ENCODE data around the gene AGBL1. TPM values are rescaled to one million over a fixed set of nuclear protein-coding genes. Genes with fewer than 3 reads are reported as not detected.

Gene AGBL1
- total and polyA plus RNA-seq, 7 donors = 0.96 to 34.8 (median 6.6) TPM

- no peaks in the 10 kb centered on the region for H3K27me3 ChIP-seq (ENCODE audit: insufficient read depth in 3 of 3, low read length in 2 of 3)
- H3K27ac ChIP-seq = no peak overlapping the region
- H3K36me3 ChIP-seq (ENCODE audit: insufficient read depth in 1 of 2, low read depth in 1 of 2) = no peaks in the 10 kb centered on the region
- no peak for DNase-seq
- TF ChIP-seq CTCF (IDR thresholded peaks at IDR 0.05) = no peak
- WGBS, 3 donors = 30 to 46% (median 31%) methylated on average over 1 of the region's 1 CpG
- H3K4me1 ChIP-seq = peaks cover 3% of the 10 kb centered on the region
- peak; percentile 46 to 91 (median 69) for ATAC-seq
- no peaks in the 10 kb centered on the region for H3K9me3 ChIP-seq
- intact Hi-C loops (cut with DNase I) = no loop called here
- no peak overlapping the region for H3K4me3 ChIP-seq
Observed at GRCh38 chr15:86711476-86711875, 631.8 kb downstream of the AGBL1 start.

GRCh38 chr15:86714241-86714640 lies 634.6 kb downstream of the AGBL1 start:
- no peak for TF ChIP-seq CTCF (IDR thresholded peaks at IDR 0.05)
- no peaks in the 10 kb centered on the region for H3K36me3 ChIP-seq (ENCODE audit: insufficient read depth in 1 of 2, low read depth in 1 of 2)
- intact Hi-C loops (cut with DNase I) = no loop called here
- DNase-seq (no peak), ATAC-seq (no peak)
- H3K27ac ChIP-seq = no peak overlapping the region
- no peaks in the 10 kb centered on the region for H3K27me3 ChIP-seq (ENCODE audit: insufficient read depth in 3 of 3, low read length in 2 of 3)
- H3K9me3 ChIP-seq = no peaks in the 10 kb centered on the region
- H3K4me1 ChIP-seq = peaks cover 3% of the 10 kb centered on the region
- H3K4me3 ChIP-seq = no peak overlapping the region
- WGBS, 3 donors = 25 to 40% (median 28%) methylated on average over 1 of the region's 1 CpG

- ATAC-seq = peak in 1 of 4 donors; percentile 50
- intact Hi-C loops (cut with DNase I) = loop anchor here in 1 of 2 donors (10.0 kb wide), 1 partner anchor 59 kb away; no protein-coding TSS in a partner anchor
Observed at GRCh38 chr15:86725628-86726027, 646.0 kb downstream of the AGBL1 start.

GRCh38 chr15:86735247-86736040 lies 655.8 kb downstream of the AGBL1 start:
- DNase-seq = no peak
- H3K9me3 ChIP-seq = no peaks in the 10 kb centered on the region
- H3K27me3 ChIP-seq (ENCODE audit: insufficient read depth in 3 of 3, low read length in 2 of 3) = no peaks in the 10 kb centered on the region
- intact Hi-C loops (cut with DNase I) = no loop called here
- ATAC-seq = no peak
- H3K4me3 ChIP-seq = no peak overlapping the region
- no peaks in the 10 kb centered on the region for H3K4me1 ChIP-seq
- no peak overlapping the region for H3K27ac ChIP-seq
- no peaks in the 10 kb centered on the region for H3K36me3 ChIP-seq (ENCODE audit: insufficient read depth in 1 of 2, low read depth in 1 of 2)
- WGBS, 3 donors = 76 to 85% (median 80%) methylated on average over 5 of the region's 5 CpGs
- no peak for TF ChIP-seq CTCF (IDR thresholded peaks at IDR 0.05)

More at GRCh38 chr15:86725628-86726027, 646.0 kb downstream of the AGBL1 start:
- TF ChIP-seq CTCF (IDR thresholded peaks at IDR 0.05) = no peak
- DNase-seq = no peak
- Histone ChIP-seq H3K4me1 (no peaks in the 10 kb centered on the region), H3K27me3 (ENCODE audit: insufficient read depth in 3 of 3, low read length in 2 of 3) (no peaks in the 10 kb centered on the region), H3K27ac (no peak overlapping the region), H3K4me3 (no peak overlapping the region), H3K9me3 (no peaks in the 10 kb centered on the region), H3K36me3 (ENCODE audit: insufficient read depth in 1 of 2, low read depth in 1 of 2) (no peaks in the 10 kb centered on the region)

Data from psoas muscle (tissue), 8 donors.